AG04449 (cell line): Measurements from ENCODE around the gene GABRB1.

Source experiments
- CTCF ChIA-PET: fragments of 350-600 bp; formaldehyde crosslinking; extraction: SDS; loops from one replicate; lab custom pipeline; 2021; ENCODE audit warnings: antibody characterized with exemption; lab: Yijun Ruan, JAX
- POLR2A ChIA-PET: fragments of 400-600, 350-600 bp; formaldehyde crosslinking; extraction: SDS; loops from one replicate; lab custom pipeline; 2020; ENCODE audit warnings: antibody characterized with exemption, inconsistent platforms; lab: Yijun Ruan, JAX
- DNase-seq: peaks from one replicate; pipeline ENCODE4 v3.0.0-alpha.2; 2010; ENCODE audit warnings: low read depth, low spot score
- H3K4me3 ChIP-seq: 2 replicates; pipeline ENCODE4 v1.5.1; 2011; ENCODE audit warnings: low read depth, mild to moderate bottlenecking, control low read depth, low read length
- TF ChIP-seq, protein P1 (sequence below): IDR thresholded peaks from one replicate; pipeline ENCODE4 v1.5.1; 2011; ENCODE audit warnings: mild to moderate bottlenecking, moderate library complexity, low read length, control low read depth, inconsistent platforms; ENCODE audit not compliant: insufficient read depth; ENCODE audit errors: missing control alignments

GABRB1 gene

DNA sequence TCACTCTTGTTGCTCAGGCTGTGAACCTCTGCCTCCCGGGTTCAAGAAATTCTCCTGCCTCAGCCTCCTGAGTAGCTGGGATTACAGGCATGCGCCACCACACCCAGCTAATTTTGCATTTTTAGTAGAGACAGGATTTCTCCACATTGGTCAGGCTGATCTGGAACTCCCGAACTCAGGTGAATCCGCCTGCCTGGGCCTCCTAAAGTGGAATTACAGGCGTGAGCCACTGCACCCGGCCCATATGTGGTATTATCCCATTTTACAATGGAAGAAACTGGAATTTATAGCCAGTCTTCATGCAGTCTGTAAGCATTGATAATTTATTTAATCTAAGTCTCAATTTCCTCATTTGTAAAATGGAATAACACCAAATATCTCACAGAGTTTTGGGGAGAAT, 161.8 kb downstream of the GABRB1 start:
- ChIA-PET POLR2A (no interaction called here), CTCF (interaction anchor here (0.9 to 1.1 kb wide), 2 partner anchors 9 to 71 kb away, joined by 3 to 4 read pairs; no protein-coding TSS in a partner anchor)
- TF ChIP-seq, protein P1, sequence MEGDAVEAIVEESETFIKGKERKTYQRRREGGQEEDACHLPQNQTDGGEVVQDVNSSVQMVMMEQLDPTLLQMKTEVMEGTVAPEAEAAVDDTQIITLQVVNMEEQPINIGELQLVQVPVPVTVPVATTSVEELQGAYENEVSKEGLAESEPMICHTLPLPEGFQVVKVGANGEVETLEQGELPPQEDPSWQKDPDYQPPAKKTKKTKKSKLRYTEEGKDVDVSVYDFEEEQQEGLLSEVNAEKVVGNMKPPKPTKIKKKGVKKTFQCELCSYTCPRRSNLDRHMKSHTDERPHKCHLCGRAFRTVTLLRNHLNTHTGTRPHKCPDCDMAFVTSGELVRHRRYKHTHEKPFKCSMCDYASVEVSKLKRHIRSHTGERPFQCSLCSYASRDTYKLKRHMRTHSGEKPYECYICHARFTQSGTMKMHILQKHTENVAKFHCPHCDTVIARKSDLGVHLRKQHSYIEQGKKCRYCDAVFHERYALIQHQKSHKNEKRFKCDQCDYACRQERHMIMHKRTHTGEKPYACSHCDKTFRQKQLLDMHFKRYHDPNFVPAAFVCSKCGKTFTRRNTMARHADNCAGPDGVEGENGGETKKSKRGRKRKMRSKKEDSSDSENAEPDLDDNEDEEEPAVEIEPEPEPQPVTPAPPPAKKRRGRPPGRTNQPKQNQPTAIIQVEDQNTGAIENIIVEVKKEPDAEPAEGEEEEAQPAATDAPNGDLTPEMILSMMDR, result no peak
- DNase-seq, result no peak
- H3K4me3 ChIP-seq, result no peak overlapping the region

DNA sequence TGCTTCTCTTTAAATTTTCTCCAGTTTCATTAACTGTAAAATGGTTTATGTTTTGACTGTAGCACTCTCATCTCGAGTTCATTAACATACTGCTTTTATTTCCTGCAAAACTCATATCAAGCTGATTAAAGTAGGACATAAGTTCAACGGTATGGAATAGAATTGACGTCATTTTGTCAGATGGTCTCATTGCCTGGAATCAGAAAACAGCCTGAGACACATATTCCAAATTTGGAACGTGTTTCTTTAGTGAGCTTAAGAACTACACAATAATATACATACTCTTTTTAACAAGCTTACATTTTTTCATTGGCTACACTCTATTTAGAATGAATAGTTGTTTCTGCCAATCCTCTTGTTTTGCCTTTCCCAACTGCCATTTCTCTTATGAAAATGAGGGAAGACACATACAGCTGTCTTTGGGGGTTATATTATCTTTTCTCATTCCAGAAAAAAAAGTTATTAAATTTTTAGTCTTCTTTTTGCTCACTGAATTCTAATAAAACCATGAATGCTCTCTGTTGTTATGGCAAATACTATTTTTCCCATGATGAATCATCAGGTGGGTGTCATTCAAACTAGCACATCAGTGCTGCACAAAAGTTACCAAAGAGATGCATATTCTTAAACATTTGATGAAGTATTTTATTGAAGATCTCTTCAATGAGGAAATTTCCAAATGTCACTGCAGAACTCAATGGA, 162.8 kb downstream of the GABRB1 start:
- ChIA-PET CTCF (no interaction called here), POLR2A (no interaction called here)
- TF ChIP-seq, protein P1, result no peak
- no peak for DNase-seq
- H3K4me3 ChIP-seq, result no peak overlapping the region

- ChIA-PET CTCF (no interaction called here), POLR2A (no interaction called here)
- TF ChIP-seq, protein P1, result no peak
- no peak overlapping the region for H3K4me3 ChIP-seq
- no peak for DNase-seq
Measured at GRCh38 chr4:47195706-47196105, 164.3 kb downstream of the GABRB1 start.

DNA sequence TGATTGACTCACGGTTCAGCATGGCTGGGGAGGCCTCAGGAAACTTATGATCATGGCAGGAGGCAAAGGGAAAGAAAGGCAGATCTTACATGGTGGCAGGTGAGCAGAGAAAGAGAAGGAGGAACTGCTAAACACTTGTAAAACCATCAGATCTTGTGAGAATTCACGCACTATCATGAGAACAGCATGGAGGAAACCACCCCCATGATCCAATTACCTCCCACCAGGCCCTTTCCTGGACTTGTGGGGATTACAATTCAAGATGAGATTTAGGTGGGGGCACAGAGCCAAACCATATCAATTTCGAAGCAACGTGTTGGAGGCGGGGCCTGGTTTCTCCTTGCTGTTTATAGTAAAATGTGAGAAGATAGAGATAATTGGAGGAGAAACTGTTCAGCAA, 167.4 kb downstream of the GABRB1 start:
- H3K4me3 ChIP-seq, result no peak overlapping the region
- ChIA-PET CTCF (no interaction called here), POLR2A (no interaction called here)
- no peak for DNase-seq
- TF ChIP-seq, protein P1, result no peak

GRCh38 chr4:47203593-47203992, 172.2 kb downstream of the GABRB1 start:
- ChIA-PET POLR2A (no interaction called here), CTCF (no interaction called here)
- DNase-seq, result no peak
- TF ChIP-seq, protein P1, result no peak
- no peak overlapping the region for H3K4me3 ChIP-seq

DNA sequence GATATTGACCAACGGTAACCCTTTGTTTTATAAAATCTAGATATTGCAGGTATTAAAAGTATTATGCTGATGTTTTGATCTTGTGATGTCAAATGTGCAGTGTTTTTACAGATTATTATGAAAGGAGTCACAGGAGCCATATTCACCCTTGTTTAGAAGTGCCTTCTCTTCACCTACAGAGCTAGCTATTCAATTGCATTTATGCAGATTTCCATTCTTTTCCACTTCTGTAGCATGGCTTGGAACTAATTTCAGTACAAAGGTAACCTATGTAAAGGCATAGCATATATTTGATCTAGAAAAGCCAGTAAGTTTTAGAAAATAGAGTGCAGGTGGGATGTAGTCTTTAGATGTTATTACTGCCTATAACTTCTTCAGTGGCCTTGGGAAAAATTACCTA, 176.2 kb downstream of the GABRB1 start:
- ChIA-PET CTCF (no interaction called here), POLR2A (no interaction called here)
- no peak for DNase-seq
- H3K4me3 ChIP-seq, result no peak overlapping the region
- TF ChIP-seq, protein P1, result no peak
